ENCODE results near the gene LUZP1. TPM values are rescaled to one million over a fixed set of nuclear protein-coding genes. Genes with fewer than 3 reads are reported as not detected.

The LUZP1 gene
- total RNA-seq, 1 experiment from 2014 or later = 40.2 TPM

DNA sequence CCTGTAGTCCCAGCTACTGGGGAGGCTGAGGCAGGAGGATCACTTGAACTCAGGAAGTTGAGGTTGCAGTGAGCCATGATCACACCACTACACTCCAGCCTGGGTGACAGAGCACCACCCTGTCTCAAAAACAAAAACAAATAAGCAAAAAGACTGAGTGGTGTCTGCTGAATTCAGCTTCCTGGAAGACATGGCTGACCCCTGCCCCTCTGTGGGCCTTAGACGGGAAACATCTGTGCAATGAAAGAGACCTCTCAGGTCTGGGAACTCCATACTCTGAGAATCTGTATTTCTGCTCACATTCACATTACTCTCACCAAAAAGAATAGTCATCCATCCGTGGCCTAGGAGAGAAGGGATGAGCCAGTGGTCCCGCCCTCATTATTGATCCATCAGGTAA lies 46.6 kb upstream of the LUZP1 start:
- no TSS peak for BruUV-seq (replicated peaks)
- TF ChIP-seq, protein P1, sequence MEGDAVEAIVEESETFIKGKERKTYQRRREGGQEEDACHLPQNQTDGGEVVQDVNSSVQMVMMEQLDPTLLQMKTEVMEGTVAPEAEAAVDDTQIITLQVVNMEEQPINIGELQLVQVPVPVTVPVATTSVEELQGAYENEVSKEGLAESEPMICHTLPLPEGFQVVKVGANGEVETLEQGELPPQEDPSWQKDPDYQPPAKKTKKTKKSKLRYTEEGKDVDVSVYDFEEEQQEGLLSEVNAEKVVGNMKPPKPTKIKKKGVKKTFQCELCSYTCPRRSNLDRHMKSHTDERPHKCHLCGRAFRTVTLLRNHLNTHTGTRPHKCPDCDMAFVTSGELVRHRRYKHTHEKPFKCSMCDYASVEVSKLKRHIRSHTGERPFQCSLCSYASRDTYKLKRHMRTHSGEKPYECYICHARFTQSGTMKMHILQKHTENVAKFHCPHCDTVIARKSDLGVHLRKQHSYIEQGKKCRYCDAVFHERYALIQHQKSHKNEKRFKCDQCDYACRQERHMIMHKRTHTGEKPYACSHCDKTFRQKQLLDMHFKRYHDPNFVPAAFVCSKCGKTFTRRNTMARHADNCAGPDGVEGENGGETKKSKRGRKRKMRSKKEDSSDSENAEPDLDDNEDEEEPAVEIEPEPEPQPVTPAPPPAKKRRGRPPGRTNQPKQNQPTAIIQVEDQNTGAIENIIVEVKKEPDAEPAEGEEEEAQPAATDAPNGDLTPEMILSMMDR (IDR thresholded peaks at IDR 0.05) = no peak
- TF ChIP-seq TCF7L2 (IDR thresholded peaks at IDR 0.05; ENCODE audit: low read depth, low read length) (no peak), SIN3A (IDR thresholded peaks at IDR 0.05; ENCODE audit: borderline replicate concordance, insufficient read depth, low read depth, low read length) (no peak), POLR2AphosphoS5 (IDR thresholded peaks at IDR 0.05; ENCODE audit: low read depth, low read length) (no peak)
- TF ChIP-seq, protein P2, sequence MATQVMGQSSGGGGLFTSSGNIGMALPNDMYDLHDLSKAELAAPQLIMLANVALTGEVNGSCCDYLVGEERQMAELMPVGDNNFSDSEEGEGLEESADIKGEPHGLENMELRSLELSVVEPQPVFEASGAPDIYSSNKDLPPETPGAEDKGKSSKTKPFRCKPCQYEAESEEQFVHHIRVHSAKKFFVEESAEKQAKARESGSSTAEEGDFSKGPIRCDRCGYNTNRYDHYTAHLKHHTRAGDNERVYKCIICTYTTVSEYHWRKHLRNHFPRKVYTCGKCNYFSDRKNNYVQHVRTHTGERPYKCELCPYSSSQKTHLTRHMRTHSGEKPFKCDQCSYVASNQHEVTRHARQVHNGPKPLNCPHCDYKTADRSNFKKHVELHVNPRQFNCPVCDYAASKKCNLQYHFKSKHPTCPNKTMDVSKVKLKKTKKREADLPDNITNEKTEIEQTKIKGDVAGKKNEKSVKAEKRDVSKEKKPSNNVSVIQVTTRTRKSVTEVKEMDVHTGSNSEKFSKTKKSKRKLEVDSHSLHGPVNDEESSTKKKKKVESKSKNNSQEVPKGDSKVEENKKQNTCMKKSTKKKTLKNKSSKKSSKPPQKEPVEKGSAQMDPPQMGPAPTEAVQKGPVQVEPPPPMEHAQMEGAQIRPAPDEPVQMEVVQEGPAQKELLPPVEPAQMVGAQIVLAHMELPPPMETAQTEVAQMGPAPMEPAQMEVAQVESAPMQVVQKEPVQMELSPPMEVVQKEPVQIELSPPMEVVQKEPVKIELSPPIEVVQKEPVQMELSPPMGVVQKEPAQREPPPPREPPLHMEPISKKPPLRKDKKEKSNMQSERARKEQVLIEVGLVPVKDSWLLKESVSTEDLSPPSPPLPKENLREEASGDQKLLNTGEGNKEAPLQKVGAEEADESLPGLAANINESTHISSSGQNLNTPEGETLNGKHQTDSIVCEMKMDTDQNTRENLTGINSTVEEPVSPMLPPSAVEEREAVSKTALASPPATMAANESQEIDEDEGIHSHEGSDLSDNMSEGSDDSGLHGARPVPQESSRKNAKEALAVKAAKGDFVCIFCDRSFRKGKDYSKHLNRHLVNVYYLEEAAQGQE (IDR thresholded peaks at IDR 0.05; ENCODE audit: insufficient read depth in 1 of 2, low read depth in 2 of 2, low read length in 1 of 2) = no peak
- Histone ChIP-seq H3K4me3 (ENCODE audit: low read depth in 2 of 2, low read length in 2 of 2) (no peak overlapping the region), H3K36me3 (ENCODE audit: control insufficient read depth, insufficient read depth, low read length) (no peaks in the 10 kb centered on the region), H3K9me3 (ENCODE audit: control insufficient read depth, insufficient read depth, low read depth, low read length) (no peaks in the 10 kb centered on the region), H3K4me1 (ENCODE audit: control insufficient read depth, insufficient read depth, low read length) (peaks cover 7% of the 10 kb centered on the region; the same call in 1 of the 2 replicates), H3K27ac (ENCODE audit: low read length) (no peak overlapping the region), H3K27me3 (ENCODE audit: control insufficient read depth, insufficient read depth, low read length) (no peaks in the 10 kb centered on the region)
- POLR2A ChIA-PET = no interaction called here
- in situ Hi-C loops (cut with HindIII; ENCODE audit: low pct_unique_long_range_greater_than_20kb, low sequenced_read_pairs) = no loop called here
- DNase-seq (ENCODE audit: low read depth, low spot score) = no peak
- intact Hi-C loops (cut with micrococcal nuclease; ENCODE audit: unreplicated experiment) = no loop called here
- ATAC-seq = no peak
- CTCF ChIA-PET = no interaction called here

DNA sequence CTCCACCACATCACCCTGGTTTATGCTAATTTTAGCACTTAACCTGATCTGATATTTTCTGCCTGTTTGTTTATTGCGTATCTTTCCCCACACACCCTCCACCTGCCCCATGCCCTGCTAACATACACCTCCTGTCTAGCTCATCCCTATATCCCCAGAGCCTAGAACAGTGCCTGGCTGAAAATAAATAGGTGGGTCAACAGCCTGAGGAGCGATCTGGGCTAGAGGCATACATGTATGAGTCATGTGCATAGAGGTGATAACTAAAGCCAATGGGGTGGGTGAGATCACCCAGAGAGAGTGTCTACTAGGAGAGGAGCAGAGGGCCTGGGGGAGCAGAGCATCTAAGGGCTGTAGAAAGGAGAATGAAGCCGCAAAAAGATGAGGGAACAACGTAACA lies 46.0 kb upstream of the LUZP1 start:
- intact Hi-C loops (cut with micrococcal nuclease; ENCODE audit: unreplicated experiment) (no loop called here), in situ Hi-C loops (cut with HindIII; ENCODE audit: low pct_unique_long_range_greater_than_20kb, low sequenced_read_pairs) (loop anchor here (5.0 kb wide), 1 partner anchor 48 kb away; no protein-coding TSS in a partner anchor)
- ChIA-PET CTCF (no interaction called here), POLR2A (no interaction called here)
- Histone ChIP-seq H3K4me3 (ENCODE audit: low read depth in 2 of 2, low read length in 2 of 2) (no peak overlapping the region), H3K9me3 (ENCODE audit: control insufficient read depth, insufficient read depth, low read depth, low read length) (no peaks in the 10 kb centered on the region), H3K4me1 (ENCODE audit: control insufficient read depth, insufficient read depth, low read length) (peaks cover 7% of the 10 kb centered on the region; the same call in 1 of the 2 replicates), H3K27ac (ENCODE audit: low read length) (no peak overlapping the region), H3K36me3 (ENCODE audit: control insufficient read depth, insufficient read depth, low read length) (no peaks in the 10 kb centered on the region), H3K27me3 (ENCODE audit: control insufficient read depth, insufficient read depth, low read length) (no peaks in the 10 kb centered on the region)
- ATAC-seq = no peak
- no peak for DNase-seq (ENCODE audit: low read depth, low spot score)
- TF ChIP-seq SIN3A (IDR thresholded peaks at IDR 0.05; ENCODE audit: borderline replicate concordance, insufficient read depth, low read depth, low read length) (no peak), POLR2AphosphoS5 (IDR thresholded peaks at IDR 0.05; ENCODE audit: low read depth, low read length) (no peak), TCF7L2 (IDR thresholded peaks at IDR 0.05; ENCODE audit: low read depth, low read length) (no peak)
- TF ChIP-seq, protein P1 (IDR thresholded peaks at IDR 0.05) = no peak
- TF ChIP-seq, protein P2 (IDR thresholded peaks at IDR 0.05; ENCODE audit: insufficient read depth in 1 of 2, low read depth in 2 of 2, low read length in 1 of 2) = no peak
- BruUV-seq (replicated peaks) = no TSS peak

All from Panc1 (cell line).